GM12801 (cell line): ENCODE measurements around the gene SLF2.

Source experiments
- CTCF ChIP-seq: IDR thresholded peaks from one replicate; pipeline ENCODE4 v1.5.1; 2011; ENCODE audit warnings: control low read depth; ENCODE audit not compliant: insufficient read length; ENCODE audit errors: extremely low read depth

SLF2 gene

DNA sequence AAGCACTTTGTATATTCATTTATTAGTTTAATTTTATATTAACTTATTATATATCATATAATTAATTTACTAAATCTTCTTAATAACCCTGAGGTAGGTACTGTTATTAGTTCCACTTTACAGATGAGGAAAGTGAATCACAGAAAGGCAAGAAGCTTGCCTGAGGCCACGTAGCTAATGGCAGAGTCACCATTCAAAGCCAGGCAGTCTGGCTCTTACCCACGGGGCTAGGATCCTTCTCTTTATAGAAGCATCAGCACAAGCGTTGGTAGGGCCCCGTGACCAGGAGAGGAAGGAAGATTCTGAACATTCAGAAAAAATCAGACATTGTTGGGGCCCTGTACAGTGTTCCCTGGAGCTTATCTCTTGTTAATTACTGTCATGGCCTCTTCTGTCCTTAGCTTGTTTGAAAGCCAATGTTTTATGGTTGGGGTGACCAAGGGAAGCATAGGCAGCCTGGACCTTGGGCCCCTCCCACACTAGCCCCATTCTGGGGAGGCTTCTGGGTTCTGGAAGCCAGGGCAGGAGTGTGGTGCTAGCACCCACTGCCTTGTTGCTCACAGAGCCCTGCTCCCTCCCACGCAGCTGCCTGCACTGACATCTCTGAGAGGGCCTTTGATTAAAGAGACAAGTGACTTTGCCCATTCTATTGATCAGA, 31.1 kb upstream of the SLF2 start:
- TF ChIP-seq CTCF, result no peak

- no peak for TF ChIP-seq CTCF
Measured at GRCh38 chr10:100882252-100882651, 30.5 kb upstream of the SLF2 start.

GRCh38 chr10:100882671-100883311, 30.0 kb upstream of the SLF2 start:
- TF ChIP-seq CTCF, result no peak

DNA sequence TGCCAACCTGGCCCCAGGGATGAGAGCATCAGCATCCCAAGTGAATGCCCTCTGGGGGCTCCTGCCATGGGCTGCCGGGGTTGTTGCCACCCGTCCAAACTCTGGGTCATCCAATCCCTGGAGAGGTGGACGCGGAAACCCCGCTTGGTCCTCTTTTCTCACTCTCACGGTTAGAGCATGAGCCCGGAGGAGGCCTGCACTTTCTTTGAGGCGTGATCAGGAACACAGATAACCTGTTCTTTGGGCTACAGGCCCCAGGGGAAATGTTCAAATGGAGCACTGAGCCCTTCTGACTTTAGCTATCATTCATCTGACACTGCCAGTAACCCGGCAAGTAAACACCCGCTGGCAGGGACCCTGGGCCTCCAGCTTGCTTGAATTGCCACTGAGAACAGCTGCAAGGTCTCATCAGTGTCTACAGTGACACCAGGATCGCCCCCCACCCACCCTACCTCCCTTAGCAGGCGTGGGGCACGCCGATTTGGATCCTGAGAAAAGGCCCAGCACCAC, 29.4 kb upstream of the SLF2 start:
- TF ChIP-seq CTCF, result no peak

DNA sequence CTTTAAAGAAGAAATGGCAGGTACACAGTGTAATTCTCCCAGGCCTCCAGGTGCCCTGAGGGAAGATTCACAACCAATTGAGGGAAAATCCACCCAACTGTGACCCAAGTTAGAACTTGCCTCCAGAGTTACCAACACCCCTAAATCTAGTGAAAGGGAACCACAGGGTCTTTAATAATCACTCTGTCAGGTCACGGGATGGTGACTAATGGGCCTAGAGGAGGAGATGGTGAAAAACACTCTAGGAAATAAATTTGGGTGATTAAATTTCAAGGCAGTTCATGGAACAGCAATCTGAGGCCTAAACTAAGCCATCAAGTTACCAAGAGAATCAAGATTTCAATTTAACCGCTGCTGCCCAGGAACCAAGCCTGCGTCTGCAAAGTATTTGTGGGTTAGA, 26.7 kb upstream of the SLF2 start:
- TF ChIP-seq CTCF, result no peak

DNA sequence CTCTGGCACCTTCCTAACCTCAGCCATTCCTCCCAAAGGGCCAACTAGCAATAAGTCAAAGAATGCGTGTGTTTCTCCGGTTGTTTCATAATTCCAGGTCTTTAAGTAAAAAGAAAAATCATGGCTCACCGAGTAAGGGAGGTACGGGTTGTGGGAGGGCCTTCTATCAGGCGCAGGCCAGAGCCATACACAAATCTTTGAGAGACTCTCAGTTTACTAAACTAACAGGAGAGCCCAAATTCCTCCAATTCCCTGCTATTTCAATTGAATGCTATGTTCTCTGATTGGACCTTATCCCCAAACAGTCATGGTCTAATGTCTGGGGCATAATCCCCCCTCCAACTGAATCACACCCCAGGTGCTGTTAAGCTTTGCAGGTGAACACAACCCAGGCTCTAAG, 26.2 kb upstream of the SLF2 start:
- TF ChIP-seq CTCF, result no peak

- no peak for TF ChIP-seq CTCF
Measured at GRCh38 chr10:100886963-100887362, 25.8 kb upstream of the SLF2 start.
